Stimulated activated CD8-positive, alpha-beta memory T cell treated with anti-CD3 and anti-CD28 coated beads, Interleukin-4, amount 100 ng/mL, for 1 hour (primary cell): ENCODE data around the gene ARHGAP45.

Source experiments
- DNase-seq, 2 donors: peaks; one replicate each; pipeline ENCODE4 v3.0.0-alpha.2; 2020; ENCODE audit warnings: low read depth in 2 of 2, low spot score in 1 of 2

ARHGAP45 gene

DNA sequence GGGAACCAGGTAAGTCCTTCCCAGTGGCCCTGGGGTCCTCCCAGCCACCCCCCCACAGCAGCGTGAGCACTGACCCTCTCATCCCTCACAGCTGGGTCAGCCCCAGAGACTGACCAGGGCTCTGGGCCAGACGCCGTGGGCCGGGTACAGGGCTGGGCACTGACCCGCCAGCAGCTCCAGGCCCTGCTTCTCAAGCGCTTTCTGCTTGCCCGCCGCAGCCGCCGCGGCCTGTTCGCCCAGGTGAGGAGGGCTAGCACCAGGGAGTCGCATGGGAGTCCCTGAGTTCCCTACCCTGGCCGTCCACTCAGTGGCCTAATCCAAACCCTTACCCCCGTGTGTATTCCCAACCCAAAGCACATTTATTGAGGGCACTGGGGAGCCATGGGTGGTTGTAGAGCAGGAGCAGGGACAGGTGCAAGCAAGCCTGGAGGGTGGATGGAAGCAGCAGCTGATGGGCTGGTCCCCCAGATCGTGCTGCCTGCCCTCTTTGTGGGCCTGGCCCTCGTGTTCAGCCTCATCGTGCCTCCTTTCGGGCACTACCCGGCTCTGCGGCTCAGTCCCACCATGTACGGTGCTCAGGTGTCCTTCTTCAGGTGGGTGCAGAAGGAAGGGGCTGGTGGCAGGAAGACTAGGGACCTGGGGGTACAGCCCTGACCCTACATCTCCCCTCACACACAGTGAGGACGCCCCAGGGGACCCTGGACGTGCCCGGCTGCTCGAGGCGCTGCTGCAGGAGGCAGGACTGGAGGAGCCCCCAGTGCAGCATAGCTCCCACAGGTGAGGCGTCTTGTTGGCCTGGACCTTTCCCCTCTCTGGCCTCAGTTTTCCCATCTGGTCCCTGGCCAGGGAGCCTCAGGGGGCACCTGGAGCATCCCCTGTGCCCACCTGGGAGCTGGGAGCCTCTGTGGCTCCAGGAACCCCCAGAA lies 12.6 kb upstream of the ARHGAP45 start:
- no peak for DNase-seq

DNA sequence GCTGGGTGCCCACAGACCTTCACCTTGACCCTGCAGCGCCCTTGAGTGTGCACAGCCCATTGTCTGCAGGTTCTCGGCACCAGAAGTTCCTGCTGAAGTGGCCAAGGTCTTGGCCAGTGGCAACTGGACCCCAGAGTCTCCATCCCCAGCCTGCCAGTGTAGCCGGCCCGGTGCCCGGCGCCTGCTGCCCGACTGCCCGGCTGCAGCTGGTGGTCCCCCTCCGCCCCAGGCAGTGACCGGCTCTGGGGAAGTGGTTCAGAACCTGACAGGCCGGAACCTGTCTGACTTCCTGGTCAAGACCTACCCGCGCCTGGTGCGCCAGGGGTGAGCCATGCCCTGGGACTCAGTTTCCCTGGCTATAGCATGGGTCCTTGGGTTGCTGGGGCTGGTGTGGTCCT lies 11.9 kb upstream of the ARHGAP45 start:
- no peak for DNase-seq

DNA sequence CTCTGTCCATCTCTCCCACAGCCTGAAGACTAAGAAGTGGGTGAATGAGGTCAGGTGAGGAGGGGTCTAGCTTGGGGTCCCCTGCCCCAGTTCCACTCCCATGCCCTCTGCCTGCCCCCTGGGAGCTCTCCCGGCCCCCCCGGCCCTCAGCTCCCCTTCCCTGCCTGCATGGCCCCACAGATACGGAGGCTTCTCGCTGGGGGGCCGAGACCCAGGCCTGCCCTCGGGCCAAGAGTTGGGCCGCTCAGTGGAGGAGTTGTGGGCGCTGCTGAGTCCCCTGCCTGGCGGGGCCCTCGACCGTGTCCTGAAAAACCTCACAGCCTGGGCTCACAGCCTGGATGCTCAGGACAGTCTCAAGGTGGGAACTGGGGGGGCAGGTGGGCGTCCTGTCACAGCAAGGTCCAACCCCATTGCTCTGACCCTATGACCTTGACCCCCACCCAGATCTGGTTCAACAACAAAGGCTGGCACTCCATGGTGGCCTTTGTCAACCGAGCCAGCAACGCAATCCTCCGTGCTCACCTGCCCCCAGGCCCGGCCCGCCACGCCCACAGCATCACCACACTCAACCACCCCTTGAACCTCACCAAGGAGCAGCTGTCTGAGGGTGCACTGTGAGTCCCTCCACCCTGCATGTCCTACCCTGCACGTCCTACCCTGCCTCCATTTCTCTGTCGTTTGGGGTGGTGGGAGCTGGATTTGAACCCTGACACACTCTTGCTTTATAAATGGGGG lies 10.9 kb upstream of the ARHGAP45 start:
- DNase-seq = no peak

DNA sequence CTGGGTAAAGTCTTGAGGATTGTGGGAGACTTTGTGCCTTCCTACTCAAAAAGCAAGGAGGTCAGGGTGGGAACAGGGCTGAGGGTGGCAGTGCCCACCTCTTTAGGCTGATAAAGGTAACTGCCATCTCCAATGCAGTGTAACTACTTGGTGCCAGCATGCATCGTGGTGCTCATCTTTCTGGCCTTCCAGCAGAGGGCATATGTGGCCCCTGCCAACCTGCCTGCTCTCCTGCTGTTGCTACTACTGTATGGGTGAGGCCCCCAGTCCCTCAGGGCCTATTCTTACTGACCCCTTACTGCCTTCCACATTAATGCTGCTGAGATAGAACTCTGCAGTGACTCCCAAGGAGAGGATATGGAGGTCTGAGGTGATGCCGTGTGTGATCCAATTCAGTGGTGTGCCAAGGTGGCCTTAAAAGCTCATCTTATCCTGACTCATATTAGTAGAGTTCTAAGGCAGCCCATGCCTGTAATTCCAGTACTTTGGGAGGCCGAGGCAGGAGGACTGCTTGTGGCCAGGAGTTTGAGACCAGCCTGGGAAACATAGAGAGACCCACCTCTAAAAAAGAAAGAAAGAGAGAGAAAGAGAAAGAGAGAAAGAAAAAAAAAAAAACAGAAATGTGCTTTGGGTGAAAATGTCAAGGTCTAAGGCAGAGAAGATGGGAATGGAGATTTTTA lies 9.7 kb upstream of the ARHGAP45 start:
- DNase-seq = no peak

DNA sequence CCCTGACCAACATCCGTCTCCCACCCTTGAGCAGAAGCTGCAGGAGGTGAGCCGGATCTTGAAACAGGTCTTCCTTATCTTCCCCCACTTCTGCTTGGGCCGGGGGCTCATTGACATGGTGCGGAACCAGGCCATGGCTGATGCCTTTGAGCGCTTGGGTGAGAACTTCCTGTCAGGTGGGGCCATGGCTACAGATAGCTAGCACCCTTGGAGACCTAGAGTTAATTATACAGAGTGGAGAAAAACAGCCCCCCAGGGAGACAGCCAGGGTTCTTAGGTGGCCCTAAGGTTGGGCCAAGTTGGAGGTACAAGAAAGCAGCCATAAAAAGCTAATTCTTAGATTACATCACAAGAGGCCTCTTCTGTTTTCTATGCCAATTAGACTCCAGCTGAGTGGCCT lies 8.9 kb upstream of the ARHGAP45 start:
- no peak for DNase-seq

DNA sequence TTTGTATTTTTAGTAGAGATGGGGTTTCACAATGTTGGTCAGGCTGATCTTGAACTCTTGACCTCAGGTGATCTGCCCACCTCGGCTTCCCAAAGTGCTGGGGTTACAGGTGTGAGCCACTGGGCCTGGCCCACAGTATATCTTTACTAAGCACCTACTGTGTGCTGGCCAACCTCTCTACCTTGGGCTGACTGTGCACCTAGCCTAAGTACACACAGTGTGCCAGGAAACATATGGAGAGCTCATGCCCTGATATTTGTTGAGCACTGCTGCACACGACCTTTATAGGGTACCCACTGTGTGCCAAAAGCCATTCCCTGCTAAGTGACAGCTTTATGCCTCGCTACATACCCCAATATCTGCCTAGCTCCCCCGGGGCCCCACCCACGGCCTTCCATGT lies 6.3 kb upstream of the ARHGAP45 start:
- no peak for DNase-seq

DNA sequence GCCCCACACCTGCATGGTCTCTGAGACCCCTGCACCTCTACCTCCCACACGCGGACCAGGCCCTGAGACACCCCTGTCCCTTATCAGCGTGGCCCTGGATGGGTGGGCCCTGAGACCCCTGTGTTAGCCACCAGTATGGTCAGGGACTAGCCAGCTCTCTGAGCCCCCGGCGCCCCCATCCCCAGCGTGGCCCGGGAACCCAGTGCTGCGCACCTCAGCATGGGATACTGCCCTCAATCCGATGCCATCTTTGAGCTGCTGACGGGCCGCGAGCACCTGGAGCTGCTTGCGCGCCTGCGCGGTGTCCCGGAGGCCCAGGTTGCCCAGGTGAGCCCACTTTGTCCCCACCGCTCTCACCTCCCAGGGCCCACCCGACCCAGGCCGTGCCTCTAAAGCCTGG lies 5.0 kb upstream of the ARHGAP45 start:
- no peak for DNase-seq

DNA sequence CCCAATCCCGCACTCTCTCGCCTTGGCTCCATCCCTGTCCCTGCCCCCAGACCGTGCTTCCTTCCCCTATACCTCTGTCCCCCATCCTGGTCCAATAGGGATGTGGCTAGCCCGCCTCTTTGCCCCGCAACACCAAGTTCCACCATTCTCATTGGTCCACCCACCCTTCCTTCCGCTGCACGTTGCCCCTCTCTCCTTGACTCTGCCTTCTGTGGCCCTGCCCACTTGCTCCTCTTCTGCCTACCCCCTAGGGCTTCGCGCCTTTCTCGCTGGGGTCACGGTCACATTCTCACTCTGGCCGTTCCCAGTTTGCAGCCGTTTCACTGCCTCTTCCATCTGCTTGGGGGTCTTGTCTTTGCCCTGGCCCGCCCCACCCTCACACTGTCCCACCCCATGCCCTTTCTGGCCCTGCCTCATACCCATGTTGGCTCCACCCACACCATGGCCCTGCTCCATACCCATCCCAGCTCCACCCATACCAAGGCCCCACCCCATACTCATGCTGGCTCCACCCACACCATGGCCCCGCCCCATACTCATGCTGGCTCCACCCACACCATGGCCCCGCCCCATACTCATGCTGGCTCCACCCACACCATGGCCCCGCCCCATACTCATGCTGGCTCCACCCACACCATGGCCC lies 4.5 kb upstream of the ARHGAP45 start:
- no peak for DNase-seq

DNA sequence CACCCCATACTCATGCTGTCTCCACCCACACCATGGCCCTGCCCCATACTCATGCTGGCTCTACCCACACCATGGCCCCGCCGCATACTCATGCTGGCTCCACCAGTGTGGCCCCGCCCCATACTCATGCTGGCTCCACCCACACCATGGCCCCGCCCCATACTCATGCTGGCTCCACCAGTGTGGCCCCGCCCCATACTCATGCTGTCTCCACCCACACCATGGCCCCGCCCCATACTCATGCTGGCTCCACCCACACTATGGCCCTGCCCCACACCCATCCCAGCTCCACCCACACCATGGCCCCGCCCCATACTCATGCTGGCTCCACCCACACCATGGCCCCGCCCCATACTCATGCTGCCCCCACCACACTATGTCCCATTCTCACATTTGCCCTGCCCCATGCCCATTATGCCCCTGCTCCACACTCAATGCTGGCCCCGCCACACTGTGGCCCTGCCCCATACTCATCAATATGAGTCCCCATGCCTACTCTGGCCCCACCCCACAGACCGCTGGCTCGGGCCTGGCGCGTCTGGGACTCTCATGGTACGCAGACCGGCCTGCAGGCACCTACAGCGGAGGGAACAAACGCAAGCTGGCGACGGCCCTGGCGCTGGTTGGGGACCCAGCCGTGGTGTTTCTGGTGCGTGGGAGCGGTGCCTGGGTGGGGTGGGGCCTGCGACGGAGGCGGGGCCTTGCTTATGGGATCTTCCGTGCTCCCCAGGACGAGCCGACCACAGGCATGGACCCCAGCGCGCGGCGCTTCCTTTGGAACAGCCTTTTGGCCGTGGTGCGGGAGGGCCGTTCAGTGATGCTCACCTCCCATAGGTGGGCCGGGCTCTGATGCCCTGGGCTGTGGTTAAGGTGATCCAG lies 3.7 kb upstream of the ARHGAP45 start:
- no peak for DNase-seq

DNA sequence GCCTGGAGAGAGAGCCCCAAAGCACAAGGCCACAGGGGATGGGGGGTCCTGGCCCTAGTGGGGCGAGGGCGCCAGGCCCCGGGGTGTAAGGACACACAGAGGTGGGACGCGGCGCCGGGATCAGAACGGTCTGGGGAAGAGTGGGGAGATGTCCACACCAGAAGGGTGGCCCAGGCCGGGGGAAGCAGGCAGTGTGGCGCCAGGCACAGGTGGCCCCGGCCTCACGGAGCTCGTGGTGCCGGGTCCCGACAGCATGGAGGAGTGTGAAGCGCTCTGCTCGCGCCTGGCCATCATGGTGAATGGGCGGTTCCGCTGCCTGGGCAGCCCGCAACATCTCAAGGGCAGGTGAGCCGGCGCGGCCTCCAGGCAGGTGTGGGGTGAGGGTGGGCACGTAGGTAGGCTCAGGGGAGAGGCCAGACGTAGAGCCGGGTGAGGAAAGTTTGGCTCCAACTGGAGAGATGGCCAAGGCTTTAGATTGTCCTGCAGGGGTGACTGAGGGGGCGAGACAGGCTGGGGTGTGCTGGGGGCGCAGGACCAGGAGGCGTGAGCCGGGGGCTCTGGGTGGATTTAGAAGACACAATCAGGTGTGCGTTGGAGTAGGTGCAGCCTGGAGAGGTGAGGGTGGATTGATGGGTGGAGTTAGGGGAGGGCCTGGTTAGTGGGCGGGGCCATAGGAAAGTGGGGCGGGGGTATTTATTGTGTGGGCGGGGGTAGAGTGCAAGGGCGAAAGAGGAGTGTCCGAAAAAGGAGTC lies 2.9 kb upstream of the ARHGAP45 start:
- DNase-seq = no peak

DNA sequence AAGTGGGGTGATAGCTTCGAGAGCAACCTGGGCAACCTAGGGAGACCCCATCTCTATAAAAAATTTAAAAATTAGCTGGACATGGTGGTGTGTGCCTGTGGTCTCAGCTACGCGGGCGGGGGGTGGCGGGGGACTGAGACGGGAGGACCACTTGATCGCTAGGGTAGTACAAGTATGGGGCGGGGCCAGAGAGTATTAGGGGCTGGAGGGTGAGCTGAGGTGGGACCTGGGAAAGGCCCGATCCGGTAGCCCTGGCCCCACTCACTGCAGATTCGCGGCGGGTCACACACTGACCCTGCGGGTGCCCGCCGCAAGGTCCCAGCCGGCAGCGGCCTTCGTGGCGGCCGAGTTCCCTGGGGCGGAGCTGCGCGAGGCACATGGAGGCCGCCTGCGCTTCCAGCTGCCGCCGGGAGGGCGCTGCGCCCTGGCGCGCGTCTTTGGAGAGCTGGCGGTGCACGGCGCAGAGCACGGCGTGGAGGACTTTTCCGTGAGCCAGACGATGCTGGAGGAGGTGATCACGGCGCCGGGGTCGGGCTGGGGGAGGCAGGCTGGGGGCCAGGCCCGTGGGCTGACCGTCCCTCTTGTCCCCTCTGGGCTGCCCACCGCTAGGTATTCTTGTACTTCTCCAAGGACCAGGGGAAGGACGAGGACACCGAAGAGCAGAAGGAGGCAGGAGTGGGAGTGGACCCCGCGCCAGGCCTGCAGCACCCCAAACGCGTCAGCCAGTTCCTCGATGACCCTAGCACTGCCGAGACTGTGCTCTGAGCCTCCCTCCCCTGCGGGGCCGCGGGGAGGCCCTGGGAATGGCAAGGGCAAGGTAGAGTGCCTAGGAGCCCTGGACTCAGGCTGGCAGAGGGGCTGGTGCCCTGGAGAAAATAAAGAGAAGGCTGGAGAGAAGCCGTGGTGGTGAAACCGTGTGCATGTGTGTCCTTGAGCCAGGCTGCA lies 2.0 kb upstream of the ARHGAP45 start:
- peak in 1 of 2 donors; percentile 55 for DNase-seq

DNA sequence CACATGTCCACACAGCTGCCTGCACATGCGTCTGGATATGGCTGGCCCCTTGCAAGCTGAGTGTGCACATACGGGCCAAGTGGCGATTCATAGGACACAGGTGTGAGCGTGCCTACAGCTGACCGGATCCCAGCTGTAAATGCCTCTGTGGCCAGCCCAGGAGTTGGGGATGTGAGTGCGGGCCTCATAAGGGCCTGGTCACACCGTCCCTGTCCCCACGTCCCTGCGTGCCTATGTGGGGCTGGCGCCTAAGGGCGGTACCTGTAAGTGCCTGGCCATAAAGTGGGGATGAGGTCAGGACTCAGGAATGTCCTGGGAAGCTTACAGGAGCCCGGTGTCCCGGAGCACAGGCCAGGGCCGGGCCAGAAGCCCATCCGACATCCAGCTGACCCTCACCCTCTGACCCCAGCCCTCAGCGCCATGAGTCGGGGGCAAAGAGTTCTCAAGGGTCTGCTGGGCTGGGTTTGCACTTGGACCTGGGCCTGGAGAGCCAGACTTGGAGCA lies 1.3 kb upstream of the ARHGAP45 start:
- no peak for DNase-seq

DNA sequence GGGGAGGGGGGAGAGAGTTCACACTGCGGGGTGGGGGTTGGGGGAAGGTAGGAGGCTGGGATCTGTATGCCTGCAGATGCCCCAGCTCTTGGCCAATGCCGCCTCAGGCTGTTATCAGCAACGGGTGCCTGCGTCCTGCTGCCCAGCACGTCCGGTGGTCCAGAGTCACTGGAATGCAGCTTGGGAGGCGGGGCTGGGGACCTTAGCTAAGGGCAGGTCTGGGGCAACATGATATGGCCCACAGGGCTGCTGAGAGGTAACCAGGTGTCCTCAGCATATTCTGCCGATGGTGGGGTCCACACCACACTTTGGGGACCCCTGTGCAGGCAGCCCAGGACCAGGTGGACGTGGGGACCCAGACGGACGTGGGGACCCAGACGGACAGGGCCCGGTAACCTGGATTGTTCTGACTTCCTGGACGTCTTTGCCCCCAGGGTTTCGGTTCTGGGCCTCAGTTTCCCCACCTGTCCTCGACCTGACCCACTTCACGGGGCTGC lies 668 bp upstream of the ARHGAP45 start:
- DNase-seq = no peak

DNA sequence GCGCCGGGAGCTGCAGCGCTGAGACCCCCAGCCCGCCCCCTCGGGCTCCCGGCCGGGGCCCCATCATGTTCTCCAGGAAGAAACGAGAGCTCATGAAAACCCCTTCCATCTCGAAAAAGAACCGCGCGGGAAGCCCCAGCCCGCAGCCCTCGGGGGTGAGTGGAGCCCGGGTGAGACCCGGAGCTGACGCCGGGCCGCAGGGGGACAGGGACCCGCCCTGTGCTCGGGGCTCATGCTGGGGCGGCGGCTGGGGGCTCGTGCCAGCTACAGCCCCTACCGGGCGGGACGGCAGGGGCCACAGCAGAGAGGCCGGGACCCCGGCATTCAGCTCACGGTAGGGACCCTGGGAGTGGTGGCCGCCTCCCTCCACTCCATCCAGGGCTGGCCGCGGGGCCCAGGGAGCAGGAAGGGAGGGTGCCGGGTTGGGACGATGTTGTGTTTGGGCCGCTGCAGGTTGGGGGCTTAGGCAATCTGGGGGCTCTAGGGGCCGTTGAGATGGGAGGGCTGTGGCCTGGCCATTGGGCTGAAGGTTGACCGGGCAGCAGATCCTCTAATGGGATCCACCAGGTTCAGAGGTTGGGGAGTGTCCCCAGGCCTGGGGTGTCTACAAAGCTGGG lies 482 bp downstream of the ARHGAP45 start:
- peak in 1 of 2 donors; percentile 54 for DNase-seq

DNA sequence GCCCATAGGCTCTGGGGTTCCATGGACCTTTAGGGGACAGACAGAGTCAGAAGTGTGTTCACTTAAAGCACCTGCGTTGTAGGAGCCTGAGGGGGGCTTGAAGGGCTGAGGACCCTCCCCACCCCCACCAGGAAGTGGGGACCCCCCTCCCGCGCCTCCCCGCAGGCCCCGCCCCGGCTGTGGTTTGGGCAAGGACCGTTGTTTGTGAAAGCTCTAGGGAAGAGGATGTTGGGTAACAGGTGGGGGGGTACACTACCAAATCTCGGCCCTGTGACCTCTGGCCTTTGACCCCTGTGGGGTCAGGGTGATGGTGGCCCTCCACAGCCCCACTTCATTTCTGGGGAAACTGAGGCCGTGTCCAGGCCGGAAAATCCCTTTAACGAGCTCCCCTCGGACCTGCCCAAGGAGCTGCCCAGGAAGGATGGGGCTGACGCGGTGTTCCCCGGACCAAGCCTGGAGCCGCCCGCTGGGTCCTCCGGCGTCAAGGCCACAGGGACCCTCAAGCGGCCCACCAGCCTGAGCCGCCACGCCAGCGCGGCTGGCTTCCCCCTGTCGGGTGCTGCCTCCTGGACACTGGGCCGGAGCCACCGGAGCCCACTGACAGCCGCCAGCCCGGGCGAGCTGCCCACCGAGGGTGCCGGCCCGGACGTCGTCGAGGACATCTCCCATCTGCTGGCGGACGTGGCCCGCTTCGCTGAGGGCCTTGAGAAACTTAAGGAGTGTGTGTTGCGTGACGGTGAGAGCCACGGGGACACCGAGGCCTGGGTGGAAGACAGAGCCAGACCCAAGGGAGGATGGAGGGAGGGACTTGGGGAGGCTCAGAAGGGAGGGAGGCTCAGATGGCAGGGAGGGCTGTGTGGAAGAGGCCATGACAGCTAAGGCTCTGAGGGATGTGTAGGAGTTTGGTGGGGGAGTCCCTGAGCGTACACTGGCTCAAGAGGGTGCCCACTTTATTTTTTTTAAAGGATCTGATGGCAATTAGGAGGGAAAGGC lies 1.3 kb downstream of the ARHGAP45 start:
- DNase-seq = peak in 1 of 2 donors; percentile 57

DNA sequence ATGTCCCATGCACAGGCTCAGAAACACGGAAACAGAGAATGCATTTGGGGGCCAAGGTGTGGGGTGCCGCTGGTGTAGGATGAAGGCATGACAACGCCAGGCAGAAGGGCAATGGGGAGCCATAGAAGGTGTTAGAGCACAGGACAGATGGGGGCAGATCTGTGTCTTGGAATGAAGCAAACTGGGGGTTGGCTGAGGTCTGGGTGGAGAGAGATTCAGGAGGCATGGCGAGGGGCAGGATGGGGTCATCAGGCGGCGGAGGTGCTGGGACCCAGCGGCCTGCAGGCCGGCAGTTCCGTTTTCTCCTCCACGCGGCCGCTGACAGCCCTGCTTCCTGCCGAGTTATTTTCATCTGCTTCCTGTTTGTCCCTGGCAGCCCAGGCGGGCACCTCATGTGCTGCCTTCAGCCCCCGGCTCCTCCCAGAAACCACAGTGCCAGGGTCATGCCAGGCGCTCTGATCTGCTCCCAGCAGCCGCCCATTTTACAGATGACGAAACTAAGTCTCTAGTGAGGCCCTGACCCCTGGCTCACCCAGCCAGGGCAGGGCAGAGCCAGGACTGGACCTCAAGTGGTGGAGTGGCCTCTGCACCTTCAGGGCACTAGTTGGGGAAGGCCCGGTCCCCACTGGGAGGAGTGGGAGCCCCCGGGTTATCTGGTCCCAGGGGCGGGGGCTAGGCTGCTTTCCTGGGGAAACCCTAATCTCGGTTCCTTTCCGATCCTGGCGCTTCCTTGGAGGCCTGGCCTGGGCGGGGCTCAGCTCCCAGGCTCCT lies 2.2 kb downstream of the ARHGAP45 start:
- DNase-seq = peak in 1 of 2 donors; percentile 52
